IPS-20b (cell line): ENCODE data around the gene EXOC3L1.

Source experiments
- H3K27ac ChIP-seq: one replicate; pipeline ENCODE4 v1.5.1; 2013; ENCODE audit warnings: low read length
- H3K27me3 ChIP-seq: 2 replicates; pipeline ENCODE4 v1.6.1; 2013; ENCODE audit warnings: mild to moderate bottlenecking, low read length, inconsistent platforms; ENCODE audit not compliant: insufficient read depth
- H3K36me3 ChIP-seq: 2 replicates; pipeline ENCODE4 v1.6.1; 2013; ENCODE audit warnings: low read depth, mild to moderate bottlenecking, inconsistent platforms, low read length, moderate library complexity; ENCODE audit not compliant: insufficient read depth
- H3K4me1 ChIP-seq: 2 replicates; pipeline ENCODE4 v1.6.1; 2013; ENCODE audit warnings: mild to moderate bottlenecking, control low read depth, inconsistent platforms, low read length, moderate library complexity; ENCODE audit not compliant: insufficient read depth
- H3K4me3 ChIP-seq: 2 replicates; pipeline ENCODE4 v1.5.1; 2013; ENCODE audit warnings: mild to moderate bottlenecking, low read length, inconsistent platforms
- H3K9ac ChIP-seq: 2 replicates; pipeline ENCODE4 v1.6.1; 2013; ENCODE audit warnings: low read depth, mild to moderate bottlenecking, inconsistent platforms, low read length, moderate library complexity
- H3K9me3 ChIP-seq: 2 replicates; pipeline ENCODE4 v1.6.1; 2013; ENCODE audit warnings: mild to moderate bottlenecking, low read depth, low read length, inconsistent platforms; ENCODE audit not compliant: insufficient read depth

The EXOC3L1 gene

GRCh38 chr16:67202956-67203493, 13.1 kb upstream of the EXOC3L1 start:
- no peak overlapping the region for H3K4me3 ChIP-seq
- H3K9me3 ChIP-seq = no peaks in the 10 kb centered on the region
- peaks cover 9% of the 10 kb centered on the region; the same call in 1 of the 2 replicates for H3K36me3 ChIP-seq
- no peak overlapping the region for H3K27ac ChIP-seq
- no peak overlapping the region for H3K9ac ChIP-seq
- peaks cover 3% of the 10 kb centered on the region; the same call in 1 of the 2 replicates for H3K4me1 ChIP-seq
- no peaks in the 10 kb centered on the region for H3K27me3 ChIP-seq

- Histone ChIP-seq H3K27me3 (no peaks in the 10 kb centered on the region), H3K36me3 (peaks cover 15% of the 10 kb centered on the region), H3K27ac (no peak overlapping the region), H3K4me3 (no peak overlapping the region), H3K9ac (no peak overlapping the region), H3K4me1 (peaks cover 3% of the 10 kb centered on the region; the same call in 1 of the 2 replicates), H3K9me3 (no peaks in the 10 kb centered on the region)
These were observed 12.5 kb upstream of the EXOC3L1 start for GRCh38 chr16:67202426-67202825.

DNA sequence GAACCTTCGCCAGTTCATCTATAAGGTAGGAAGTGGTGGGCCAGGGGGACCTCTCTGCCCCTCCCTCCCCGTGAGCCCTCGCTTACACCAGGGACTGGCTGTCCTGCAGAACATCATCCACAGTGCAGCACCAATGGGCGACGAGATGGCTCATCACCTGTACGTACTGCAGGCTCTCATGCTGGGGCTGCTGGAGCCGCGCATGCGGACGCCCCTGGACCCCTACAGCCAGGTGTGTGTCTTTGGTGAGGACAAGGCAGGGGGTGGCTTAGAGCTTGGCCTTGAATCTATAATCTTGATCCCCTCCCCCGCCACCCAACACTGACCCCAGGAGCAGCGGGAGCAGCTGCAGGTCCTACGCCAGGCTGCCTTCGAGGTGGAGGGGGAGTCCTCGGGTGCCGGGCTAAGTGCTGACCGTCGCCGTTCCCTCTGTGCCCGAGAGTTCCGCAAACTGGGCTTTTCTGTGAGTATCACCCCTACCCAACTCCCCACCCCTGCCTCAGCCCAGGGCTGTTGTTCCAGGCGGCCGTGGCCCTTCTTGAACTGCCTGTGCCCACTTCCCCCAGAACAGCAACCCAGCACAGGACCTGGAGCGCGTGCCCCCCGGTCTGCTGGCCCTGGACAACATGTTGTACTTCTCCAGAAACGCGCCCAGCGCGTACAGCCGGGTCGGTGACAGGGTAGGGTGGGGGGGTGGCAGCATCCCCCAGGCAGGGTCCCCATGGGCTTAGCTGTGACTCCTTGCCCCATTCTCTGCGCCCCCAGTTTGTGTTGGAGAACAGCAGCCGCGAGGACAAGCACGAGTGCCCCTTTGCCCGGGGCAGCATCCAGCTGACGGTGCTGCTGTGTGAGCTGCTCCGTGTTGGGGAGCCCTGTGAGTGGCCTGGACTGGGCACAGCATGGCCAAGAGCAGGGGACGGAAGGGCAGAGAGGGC, 11.7 kb upstream of the EXOC3L1 start:
- Histone ChIP-seq H3K36me3 (peaks cover 22% of the 10 kb centered on the region), H3K27me3 (no peaks in the 10 kb centered on the region), H3K4me3 (no peak overlapping the region), H3K27ac (no peak overlapping the region), H3K4me1 (peaks cover 3% of the 10 kb centered on the region; the same call in 1 of the 2 replicates), H3K9ac (no peak overlapping the region), H3K9me3 (no peaks in the 10 kb centered on the region)

- Histone ChIP-seq H3K36me3 (peaks cover 34% of the 10 kb centered on the region), H3K9ac (no peak overlapping the region), H3K4me3 (0 out of 2 replicates have a peak overlapping the region, but pooled peaks have one; percentile 22), H3K9me3 (no peaks in the 10 kb centered on the region), H3K27me3 (no peaks in the 10 kb centered on the region), H3K4me1 (0 out of 2 replicates have a peak, but pooled peaks cover 3% of the 10 kb centered on the region), H3K27ac (no peak overlapping the region)
These were observed 10.6 kb upstream of the EXOC3L1 start for GRCh38 chr16:67200491-67200890.

GRCh38 chr16:67199808-67200198, 9.9 kb upstream of the EXOC3L1 start:
- Histone ChIP-seq H3K9me3 (no peaks in the 10 kb centered on the region), H3K27ac (no peak overlapping the region), H3K4me3 (peak overlapping the region; percentile 75), H3K4me1 (0 out of 2 replicates have a peak, but pooled peaks cover 3% of the 10 kb centered on the region), H3K27me3 (no peaks in the 10 kb centered on the region), H3K9ac (no peak overlapping the region; the same call in 1 of the 2 replicates), H3K36me3 (peaks cover 41% of the 10 kb centered on the region)

DNA sequence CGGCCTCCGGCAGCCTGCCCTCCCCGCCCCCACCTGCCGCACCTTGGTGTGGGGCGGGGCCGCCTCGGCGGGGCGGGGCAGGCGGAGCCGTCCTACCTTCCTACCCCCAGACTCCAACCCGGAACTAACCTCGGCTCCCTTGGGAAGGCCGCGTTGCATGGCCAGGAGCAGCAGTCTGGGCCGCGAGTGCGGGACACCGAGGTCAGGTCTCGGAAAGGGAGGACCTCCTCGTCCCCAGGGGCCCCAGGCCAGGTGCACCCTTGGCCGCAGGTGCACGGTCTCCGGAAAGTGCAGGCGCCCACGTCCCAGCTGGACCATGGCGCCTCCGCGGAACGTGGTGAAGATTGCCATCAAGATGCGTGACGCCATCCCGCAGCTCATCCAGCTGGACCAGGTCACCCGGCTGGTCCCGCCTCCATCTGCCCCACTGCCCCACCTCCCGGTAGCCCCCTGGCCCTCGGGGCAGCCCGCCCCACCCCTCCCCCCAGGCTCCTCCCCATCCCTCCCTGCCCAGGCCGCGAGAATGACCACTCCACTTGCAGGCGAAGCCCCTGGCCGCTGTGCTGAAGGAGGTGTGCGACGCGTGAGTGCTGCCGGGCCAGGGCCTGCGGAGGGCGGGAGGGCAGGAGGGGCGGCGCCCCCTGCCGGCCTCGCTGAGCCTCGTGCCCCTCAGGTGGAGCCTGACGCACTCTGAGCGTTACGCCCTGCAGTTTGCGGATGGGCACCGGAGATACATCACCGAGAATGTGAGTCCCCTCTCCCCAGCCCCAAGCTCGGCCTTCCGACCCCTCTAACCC, 9.3 kb upstream of the EXOC3L1 start, which contains the start of gene ELMO3:
Gene ELMO3 (plus strand): TSS at position 121 of the 797 bp plus-strand sequence. CDS start 196 bp downstream, at position 317.
- Histone ChIP-seq H3K9me3 (no peaks in the 10 kb centered on the region), H3K9ac (peak within 1 kb of the TSS; percentile 53; the same call in 1 of the 2 replicates), H3K27me3 (no peaks in the 10 kb centered on the region), H3K27ac (no peak within 1 kb of the TSS), H3K36me3 (peaks cover 47% of the 10 kb centered on the region), H3K4me1 (0 out of 2 replicates have a peak, but pooled peaks cover 3% of the 10 kb centered on the region), H3K4me3 (peak within 1 kb of the TSS; percentile 75)

- Histone ChIP-seq H3K9me3 (no peaks in the 10 kb centered on the region), H3K4me3 (peak overlapping the region; percentile 72; the same call in 1 of the 2 replicates), H3K9ac (no peak overlapping the region; the same call in 1 of the 2 replicates), H3K36me3 (peaks cover 56% of the 10 kb centered on the region), H3K4me1 (peaks cover 6% of the 10 kb centered on the region; the same call in 1 of the 2 replicates), H3K27me3 (no peaks in the 10 kb centered on the region), H3K27ac (no peak overlapping the region)
These were observed 8.3 kb upstream of the EXOC3L1 start for GRCh38 chr16:67198238-67198734.

DNA sequence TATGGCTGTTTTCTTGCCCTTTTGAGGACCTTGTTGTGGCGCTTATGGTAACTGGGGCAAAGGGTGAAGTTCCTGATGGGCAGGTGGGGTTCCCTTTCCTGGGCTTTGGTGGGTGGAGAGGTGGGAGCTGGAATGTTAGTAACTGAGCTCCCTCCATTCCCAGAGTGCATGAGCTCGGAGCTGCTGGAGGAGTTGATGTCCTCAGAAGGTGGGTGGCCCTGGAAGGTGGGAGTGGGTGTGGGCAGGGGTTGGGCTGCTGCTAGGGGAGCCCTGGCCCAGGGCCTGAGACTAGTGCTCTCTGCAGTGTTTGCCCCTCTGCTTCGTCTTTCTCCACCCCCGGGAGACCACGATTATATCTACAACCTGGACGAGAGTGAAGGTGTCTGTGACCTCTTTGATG, 7.8 kb upstream of the EXOC3L1 start:
- no peak overlapping the region for H3K27ac ChIP-seq
- peaks cover 6% of the 10 kb centered on the region; the same call in 1 of the 2 replicates for H3K4me1 ChIP-seq

GRCh38 chr16:67196881-67197280, 6.9 kb upstream of the EXOC3L1 start:
- H3K4me1 ChIP-seq = peaks cover 6% of the 10 kb centered on the region; the same call in 1 of the 2 replicates
- H3K9me3 ChIP-seq = no peaks in the 10 kb centered on the region
- H3K27ac ChIP-seq = no peak overlapping the region
- no peak overlapping the region for H3K9ac ChIP-seq
- H3K27me3 ChIP-seq = no peaks in the 10 kb centered on the region
- H3K36me3 ChIP-seq = peaks cover 57% of the 10 kb centered on the region
- H3K4me3 ChIP-seq = no peak overlapping the region

More for the DNA sequence above, 7.8 kb upstream of the EXOC3L1 start:
- no peak overlapping the region for H3K4me3 ChIP-seq
- no peak overlapping the region for H3K9ac ChIP-seq
- H3K36me3 ChIP-seq = peaks cover 57% of the 10 kb centered on the region
- H3K9me3 ChIP-seq = no peaks in the 10 kb centered on the region
- no peaks in the 10 kb centered on the region for H3K27me3 ChIP-seq

- Histone ChIP-seq H3K27me3 (no peaks in the 10 kb centered on the region), H3K27ac (no peak overlapping the region), H3K9ac (no peak overlapping the region), H3K36me3 (peaks cover 52% of the 10 kb centered on the region), H3K9me3 (no peaks in the 10 kb centered on the region), H3K4me3 (no peak overlapping the region), H3K4me1 (peaks cover 6% of the 10 kb centered on the region; the same call in 1 of the 2 replicates)
These were observed 5.7 kb upstream of the EXOC3L1 start for GRCh38 chr16:67195676-67196075.

GRCh38 chr16:67194260-67194659, 4.3 kb upstream of the EXOC3L1 start:
- Histone ChIP-seq H3K4me1 (peaks cover 3% of the 10 kb centered on the region; the same call in 1 of the 2 replicates), H3K27me3 (no peaks in the 10 kb centered on the region), H3K9ac (no peak overlapping the region), H3K36me3 (peaks cover 52% of the 10 kb centered on the region), H3K4me3 (no peak overlapping the region), H3K27ac (no peak overlapping the region), H3K9me3 (no peaks in the 10 kb centered on the region)
